ENCODE data around the gene ROR2.

The ROR2 gene

DNA sequence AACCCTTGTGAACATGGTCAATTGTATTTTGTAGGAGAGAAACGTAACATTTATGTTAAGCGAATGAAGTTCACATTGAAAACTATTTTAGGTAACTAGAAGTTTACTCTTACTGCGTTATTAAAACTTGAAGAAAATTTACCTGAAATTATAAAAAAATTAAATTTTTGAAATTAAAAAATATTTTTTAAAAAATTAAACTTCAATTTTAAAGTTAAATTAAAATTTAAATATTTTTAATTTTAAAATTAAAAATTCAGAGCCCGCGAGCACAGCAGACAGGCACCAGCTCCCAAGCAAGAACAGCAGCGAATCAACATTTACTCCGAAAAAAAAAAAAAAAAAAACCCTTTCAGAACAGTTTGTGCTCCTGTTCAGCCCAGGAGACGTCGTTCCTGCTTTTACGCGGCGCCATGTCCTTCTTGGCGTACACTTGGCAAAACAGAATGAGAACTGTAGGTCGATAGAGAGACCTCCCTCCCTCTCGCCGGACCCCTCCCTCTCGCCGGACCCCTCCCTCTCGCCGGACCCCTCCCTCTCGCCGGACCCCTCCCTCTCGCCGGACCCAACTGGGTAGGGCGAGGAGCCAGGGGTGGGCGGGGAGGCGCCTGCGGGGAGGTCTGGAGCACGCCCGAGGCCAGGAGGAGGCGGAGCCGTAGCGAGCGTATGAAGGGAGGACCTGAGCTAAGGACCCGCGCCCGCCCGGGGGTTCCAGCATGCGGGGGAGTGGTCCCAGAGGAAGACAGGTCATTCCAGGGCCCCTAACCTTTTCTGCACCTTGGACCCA is 235.8 kb downstream of the ROR2 start:
- Histone ChIP-seq H4K20me1 (ENCODE audit: insufficient read depth, low read length) (no peaks in the 10 kb centered on the region), H3K4me1 (ENCODE audit: insufficient read depth, low read length) (no peaks in the 10 kb centered on the region), H3K9me3 (ENCODE audit: insufficient read depth, low read length, severe bottlenecking) (no peaks in the 10 kb centered on the region), H3K27me3 (ENCODE audit: insufficient read depth, low read length, poor library complexity) (no peaks in the 10 kb centered on the region), H3K4me2 (ENCODE audit: insufficient read depth, low read length) (no peak overlapping the region), H3K79me2 (ENCODE audit: insufficient read depth, low read length) (no peaks in the 10 kb centered on the region), H3K9ac (ENCODE audit: low read depth, low read length) (no peak overlapping the region), H2AFZ (ENCODE audit: low read depth, low read length) (no peak overlapping the region), H3K27ac (ENCODE audit: low read length) (no peak overlapping the region), H3K4me3 (ENCODE audit: low read depth in 1 of 2, low read length in 2 of 2) (no peak overlapping the region), H3K36me3 (ENCODE audit: insufficient read depth, low read length) (no peaks in the 10 kb centered on the region)
- TF ChIP-seq, protein P1, sequence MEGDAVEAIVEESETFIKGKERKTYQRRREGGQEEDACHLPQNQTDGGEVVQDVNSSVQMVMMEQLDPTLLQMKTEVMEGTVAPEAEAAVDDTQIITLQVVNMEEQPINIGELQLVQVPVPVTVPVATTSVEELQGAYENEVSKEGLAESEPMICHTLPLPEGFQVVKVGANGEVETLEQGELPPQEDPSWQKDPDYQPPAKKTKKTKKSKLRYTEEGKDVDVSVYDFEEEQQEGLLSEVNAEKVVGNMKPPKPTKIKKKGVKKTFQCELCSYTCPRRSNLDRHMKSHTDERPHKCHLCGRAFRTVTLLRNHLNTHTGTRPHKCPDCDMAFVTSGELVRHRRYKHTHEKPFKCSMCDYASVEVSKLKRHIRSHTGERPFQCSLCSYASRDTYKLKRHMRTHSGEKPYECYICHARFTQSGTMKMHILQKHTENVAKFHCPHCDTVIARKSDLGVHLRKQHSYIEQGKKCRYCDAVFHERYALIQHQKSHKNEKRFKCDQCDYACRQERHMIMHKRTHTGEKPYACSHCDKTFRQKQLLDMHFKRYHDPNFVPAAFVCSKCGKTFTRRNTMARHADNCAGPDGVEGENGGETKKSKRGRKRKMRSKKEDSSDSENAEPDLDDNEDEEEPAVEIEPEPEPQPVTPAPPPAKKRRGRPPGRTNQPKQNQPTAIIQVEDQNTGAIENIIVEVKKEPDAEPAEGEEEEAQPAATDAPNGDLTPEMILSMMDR (IDR thresholded peaks at IDR 0.05; ENCODE audit: borderline replicate concordance, extremely low read depth, low read length, poor library complexity, severe bottlenecking): no peak
- TF ChIP-seq EZH2 (IDR thresholded peaks at IDR 0.05; ENCODE audit: borderline replicate concordance, low read depth, low read length, severe bottlenecking): no peak
- ATAC-seq (ENCODE audit: insufficient read depth, low read depth) (no peak), DNase-seq (no peak)

DNA sequence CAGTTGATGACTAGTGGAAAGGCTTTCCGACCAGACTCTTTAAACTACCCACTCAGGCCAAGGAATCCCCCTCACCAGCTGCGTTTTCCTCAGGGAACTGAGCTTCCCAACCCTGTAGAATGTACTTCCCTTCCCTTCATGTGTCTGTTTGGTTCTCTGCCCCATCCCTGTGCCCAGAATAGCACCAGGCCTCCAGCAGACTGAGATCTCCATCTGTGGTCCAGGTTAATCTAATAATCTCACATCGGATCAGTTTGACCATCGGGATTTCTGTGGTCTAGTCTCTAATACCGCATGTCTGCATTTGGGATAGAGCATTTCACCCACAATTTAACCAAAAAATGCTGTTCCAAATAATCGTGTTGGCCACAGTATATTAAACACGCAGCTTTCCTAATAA is 237.2 kb downstream of the ROR2 start:
- H3K79me2 ChIP-seq (ENCODE audit: insufficient read depth, low read length): no peaks in the 10 kb centered on the region
- H2AFZ ChIP-seq (ENCODE audit: low read depth, low read length): no peak overlapping the region
- no peak overlapping the region for H3K9ac ChIP-seq (ENCODE audit: low read depth, low read length)
- H3K36me3 ChIP-seq (ENCODE audit: insufficient read depth, low read length): no peaks in the 10 kb centered on the region
- H3K4me1 ChIP-seq (ENCODE audit: insufficient read depth, low read length): no peaks in the 10 kb centered on the region
- no peak overlapping the region for H3K4me2 ChIP-seq (ENCODE audit: insufficient read depth, low read length)
- ATAC-seq (ENCODE audit: insufficient read depth, low read depth): no peak
- DNase-seq: no peak
- H3K27me3 ChIP-seq (ENCODE audit: insufficient read depth, low read length, poor library complexity): no peaks in the 10 kb centered on the region
- H3K4me3 ChIP-seq (ENCODE audit: low read depth in 1 of 2, low read length in 2 of 2): no peak overlapping the region
- no peak overlapping the region for H3K27ac ChIP-seq (ENCODE audit: low read length)
- H3K9me3 ChIP-seq (ENCODE audit: insufficient read depth, low read length, severe bottlenecking): no peaks in the 10 kb centered on the region
- no peaks in the 10 kb centered on the region for H4K20me1 ChIP-seq (ENCODE audit: insufficient read depth, low read length)
- no peak for TF ChIP-seq EZH2 (IDR thresholded peaks at IDR 0.05; ENCODE audit: borderline replicate concordance, low read depth, low read length, severe bottlenecking)
- TF ChIP-seq, protein P1 (IDR thresholded peaks at IDR 0.05; ENCODE audit: borderline replicate concordance, extremely low read depth, low read length, poor library complexity, severe bottlenecking): no peak

- peak; percentile 62; the same call in 2 of the 3 replicates for ATAC-seq (ENCODE audit: insufficient read depth, low read depth)
- Histone ChIP-seq H3K9ac (ENCODE audit: low read depth, low read length) (no peak overlapping the region), H2AFZ (ENCODE audit: low read depth, low read length) (no peak overlapping the region), H3K4me3 (ENCODE audit: low read depth in 1 of 2, low read length in 2 of 2) (no peak overlapping the region), H3K36me3 (ENCODE audit: insufficient read depth, low read length) (no peaks in the 10 kb centered on the region), H3K79me2 (ENCODE audit: insufficient read depth, low read length) (no peaks in the 10 kb centered on the region), H3K4me2 (ENCODE audit: insufficient read depth, low read length) (no peak overlapping the region), H3K27ac (ENCODE audit: low read length) (no peak overlapping the region), H3K4me1 (ENCODE audit: insufficient read depth, low read length) (no peaks in the 10 kb centered on the region), H3K9me3 (ENCODE audit: insufficient read depth, low read length, severe bottlenecking) (no peaks in the 10 kb centered on the region), H4K20me1 (ENCODE audit: insufficient read depth, low read length) (no peaks in the 10 kb centered on the region), H3K27me3 (ENCODE audit: insufficient read depth, low read length, poor library complexity) (no peaks in the 10 kb centered on the region)
- no peak for TF ChIP-seq EZH2 (IDR thresholded peaks at IDR 0.05; ENCODE audit: borderline replicate concordance, low read depth, low read length, severe bottlenecking)
- TF ChIP-seq, protein P1 (IDR thresholded peaks at IDR 0.05; ENCODE audit: borderline replicate concordance, extremely low read depth, low read length, poor library complexity, severe bottlenecking): no peak
- peak; percentile 30 for DNase-seq
Observed at GRCh38 chr9:91711755-91712601, 238.1 kb downstream of the ROR2 start.
